Adipocyte (in vitro differentiated cells): ENCODE data around the gene FIP1L1.

Source experiments
- DNase-seq: peaks from one replicate; pipeline ENCODE4 v3.0.0-alpha.2; 2015; ENCODE audit warnings: low read depth
- H3K27me3 ChIP-seq: replicated peaks from 2 replicates; pipeline ENCODE4 v1.7.0; 2013; ENCODE audit warnings: mild to moderate bottlenecking, low read length, moderate library complexity; ENCODE audit not compliant: control insufficient read depth, insufficient read depth
- H3K36me3 ChIP-seq: 2 replicates; pipeline ENCODE4 v1.7.0; 2013; ENCODE audit warnings: low read length, mild to moderate bottlenecking, moderate library complexity; ENCODE audit not compliant: control insufficient read depth, insufficient read depth, severe bottlenecking
- H3K4me1 ChIP-seq: 2 replicates; pipeline ENCODE4 v1.7.0; 2013; ENCODE audit warnings: mild to moderate bottlenecking, low read length, moderate library complexity; ENCODE audit not compliant: control insufficient read depth, insufficient read depth
- H3K4me3 ChIP-seq: 2 replicates; pipeline ENCODE4 v1.7.0; 2013; ENCODE audit warnings: mild to moderate bottlenecking, low read length, moderate library complexity
- H3K9ac ChIP-seq: 2 replicates; pipeline ENCODE4 v1.7.0; 2013; ENCODE audit warnings: mild to moderate bottlenecking, low read length, moderate library complexity
- H3K9me3 ChIP-seq: 2 replicates; pipeline ENCODE4 v1.7.0; 2013; ENCODE audit warnings: mild to moderate bottlenecking, low read length, moderate library complexity; ENCODE audit not compliant: control insufficient read depth

Gene FIP1L1

DNA sequence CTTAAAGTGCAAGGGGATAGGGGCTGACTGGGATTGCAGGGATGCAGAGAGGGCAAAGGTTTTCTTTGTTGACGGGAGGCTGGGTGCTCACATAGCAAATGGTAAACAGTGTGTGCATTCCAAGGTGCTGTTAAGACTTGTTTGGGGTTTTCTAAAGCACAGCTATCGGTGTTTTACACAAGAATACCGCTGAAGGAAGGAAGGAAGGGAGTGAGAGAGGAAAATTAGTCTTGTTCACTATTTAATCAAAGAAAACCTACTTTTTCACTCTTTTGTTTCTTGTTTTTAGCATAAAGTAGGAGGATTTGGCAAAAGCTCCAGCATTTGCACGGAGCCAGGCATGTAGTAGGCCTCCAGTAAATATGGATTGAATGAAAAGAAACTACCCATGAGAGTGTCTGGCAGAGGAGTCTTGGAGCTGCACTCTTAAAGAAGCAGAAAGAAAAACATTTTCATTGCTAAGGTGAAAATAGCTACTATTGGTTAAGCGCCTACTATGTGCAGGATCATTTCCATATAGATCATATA lies 99.7 kb downstream of the FIP1L1 start:
- peak; percentile 47 for DNase-seq
- H3K9ac ChIP-seq = peak overlapping the region; percentile 78
- H3K36me3 ChIP-seq = peaks cover 5% of the 10 kb centered on the region
- H3K4me1 ChIP-seq = peaks cover 48% of the 10 kb centered on the region
- no peaks in the 10 kb centered on the region for H3K9me3 ChIP-seq
- H3K27me3 ChIP-seq = no peaks in the 10 kb centered on the region
- peak overlapping the region; percentile 43 for H3K4me3 ChIP-seq

DNA sequence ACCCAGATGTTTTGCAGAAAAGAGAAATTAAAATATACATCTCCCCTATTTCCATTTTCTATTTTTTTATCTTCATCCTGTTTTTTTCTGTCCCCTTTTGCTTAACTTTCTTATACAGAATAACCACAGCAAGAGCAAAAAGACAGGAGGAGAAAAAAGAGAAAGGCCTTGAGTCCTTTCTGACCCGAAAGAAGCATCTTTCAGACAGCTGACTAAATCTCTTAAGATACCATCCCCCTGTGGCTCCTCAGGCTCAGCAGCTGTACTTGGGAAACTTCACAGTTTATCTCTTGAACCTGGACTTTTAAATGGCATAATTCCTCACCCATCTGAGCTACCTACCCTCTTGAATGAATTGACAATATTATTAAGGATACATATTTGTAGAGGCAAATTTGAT lies 100.2 kb downstream of the FIP1L1 start:
- no peak for DNase-seq
- Histone ChIP-seq H3K36me3 (peaks cover 5% of the 10 kb centered on the region), H3K4me3 (no peak overlapping the region), H3K9ac (peak overlapping the region; percentile 78), H3K27me3 (no peaks in the 10 kb centered on the region), H3K4me1 (peaks cover 48% of the 10 kb centered on the region), H3K9me3 (no peaks in the 10 kb centered on the region)

DNA sequence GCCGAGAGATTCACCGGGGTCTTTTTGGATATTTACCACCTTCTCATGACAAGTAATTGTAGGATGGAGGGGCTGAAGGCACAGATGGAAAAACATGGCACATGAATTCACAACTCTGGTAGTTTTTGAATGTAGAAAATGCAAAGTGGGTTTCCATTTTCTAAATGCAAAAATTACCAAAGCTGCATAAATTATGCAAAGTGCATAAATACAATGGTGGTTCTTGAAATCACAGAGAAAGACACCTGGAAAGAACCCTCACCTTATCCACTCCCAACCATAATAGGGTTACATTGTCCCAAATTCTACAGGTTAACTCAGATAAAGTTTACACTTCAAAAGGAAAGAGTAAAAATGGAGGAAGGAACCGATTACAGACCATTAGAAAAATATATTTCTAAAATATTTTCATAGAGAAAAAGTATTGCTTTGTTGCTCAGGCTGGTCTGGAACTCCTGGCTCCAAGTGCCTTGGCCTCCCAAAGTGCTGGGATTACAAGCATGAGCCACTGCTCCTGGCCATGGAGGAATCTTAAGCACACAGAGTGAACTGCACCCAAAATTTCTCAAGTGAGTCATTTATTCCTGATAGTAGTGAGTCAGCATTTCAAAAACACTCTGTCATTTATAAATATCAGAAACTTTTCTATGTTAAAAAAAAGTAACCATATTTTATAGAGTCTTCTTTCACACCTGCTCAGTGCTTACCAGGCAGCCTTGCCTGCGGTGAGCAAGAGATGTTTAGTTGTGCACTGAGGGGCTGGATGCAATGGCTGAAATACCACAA lies 101.4 kb downstream of the FIP1L1 start:
- Histone ChIP-seq H3K4me1 (peaks cover 52% of the 10 kb centered on the region), H3K4me3 (no peak overlapping the region), H3K27me3 (no peaks in the 10 kb centered on the region), H3K36me3 (no peaks in the 10 kb centered on the region), H3K9ac (peak overlapping the region; percentile 78), H3K9me3 (no peaks in the 10 kb centered on the region)
- peak; percentile 81 for DNase-seq

DNA sequence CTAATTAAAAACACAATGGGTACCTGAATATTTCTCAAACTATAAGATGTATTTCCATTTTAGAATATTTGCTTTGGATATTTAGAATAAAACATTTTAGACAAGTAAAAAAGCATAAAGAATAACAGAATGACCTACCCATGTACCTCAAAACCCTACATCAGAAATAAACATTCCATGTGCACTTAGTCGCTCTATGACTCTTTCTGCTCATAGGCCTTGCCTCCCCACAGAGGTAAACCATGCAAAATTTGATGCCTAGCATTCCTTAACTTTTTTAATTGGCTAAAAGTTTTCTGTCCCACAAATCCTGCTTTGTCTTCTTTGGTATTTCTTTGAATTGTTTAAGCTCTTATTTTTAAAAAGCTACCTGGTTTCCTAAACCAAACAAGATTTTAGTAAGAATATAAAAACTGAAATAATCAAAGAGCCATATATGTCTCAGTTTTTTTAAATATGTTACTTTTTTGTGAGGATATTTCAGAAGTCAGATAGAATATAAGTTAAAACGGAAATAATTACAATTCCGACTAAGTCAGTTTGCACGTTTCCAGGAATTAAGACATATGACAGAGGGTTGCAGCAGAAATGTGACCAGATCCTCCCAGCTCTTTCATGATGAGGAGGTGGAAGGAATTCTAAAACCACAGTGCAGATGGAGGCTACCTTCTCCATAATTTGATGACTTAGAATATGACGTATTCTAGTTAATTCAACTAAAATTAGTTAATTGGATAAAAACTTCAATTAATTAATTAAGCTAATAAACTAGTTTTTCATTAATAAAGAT lies 102.5 kb downstream of the FIP1L1 start:
- Histone ChIP-seq H3K27me3 (no peaks in the 10 kb centered on the region), H3K4me1 (peaks cover 62% of the 10 kb centered on the region), H3K9me3 (no peaks in the 10 kb centered on the region), H3K4me3 (no peak overlapping the region), H3K9ac (peak overlapping the region; percentile 63), H3K36me3 (no peaks in the 10 kb centered on the region)
- DNase-seq = peak; percentile 65

DNA sequence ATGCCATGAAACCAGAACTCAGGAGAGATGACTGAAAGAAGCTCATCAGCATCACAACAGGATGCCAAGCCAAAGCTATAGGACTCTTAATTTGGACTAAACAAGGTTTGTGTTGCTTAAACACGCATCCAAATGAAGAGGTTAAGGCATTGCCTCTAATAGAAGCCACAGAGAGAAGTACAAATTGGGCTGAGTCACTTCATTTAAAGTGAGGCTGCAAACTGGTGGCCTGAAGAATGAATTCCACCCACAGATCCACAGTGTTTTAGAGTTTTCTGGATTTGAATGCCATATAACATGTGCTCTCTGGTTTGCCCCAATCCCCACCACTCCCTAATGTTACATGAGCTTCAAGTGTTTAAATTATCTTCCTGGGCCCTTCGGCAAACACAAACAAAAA lies 103.5 kb downstream of the FIP1L1 start:
- Histone ChIP-seq H3K36me3 (no peaks in the 10 kb centered on the region), H3K9me3 (no peaks in the 10 kb centered on the region)

DNA sequence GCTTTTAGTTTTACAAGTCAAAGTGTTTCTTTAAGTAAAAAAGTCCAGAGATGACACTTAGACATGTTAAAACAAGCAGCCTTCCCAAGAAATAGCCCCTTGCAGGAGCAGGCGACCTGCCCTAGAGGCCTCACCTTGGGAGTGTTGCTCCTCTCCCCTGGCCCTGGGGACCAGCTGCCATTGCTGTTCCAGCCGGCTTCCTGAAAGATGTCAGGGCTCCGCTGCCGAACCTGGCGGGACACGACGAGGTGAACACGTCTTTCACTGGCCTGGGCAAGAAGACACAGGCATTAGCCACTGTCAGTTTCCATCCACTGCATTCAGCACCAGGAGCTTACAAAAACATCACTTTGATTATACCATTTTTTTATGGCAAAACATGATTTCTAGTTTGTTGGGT lies 104.1 kb downstream of the FIP1L1 start:
- Histone ChIP-seq H3K4me3 (no peak overlapping the region), H3K9me3 (no peaks in the 10 kb centered on the region)

More for the DNA sequence above, 103.5 kb downstream of the FIP1L1 start:
- Histone ChIP-seq H3K4me3 (no peak overlapping the region), H3K27me3 (no peaks in the 10 kb centered on the region), H3K4me1 (peaks cover 65% of the 10 kb centered on the region), H3K9ac (peak overlapping the region; percentile 15)
- DNase-seq = no peak

DNA sequence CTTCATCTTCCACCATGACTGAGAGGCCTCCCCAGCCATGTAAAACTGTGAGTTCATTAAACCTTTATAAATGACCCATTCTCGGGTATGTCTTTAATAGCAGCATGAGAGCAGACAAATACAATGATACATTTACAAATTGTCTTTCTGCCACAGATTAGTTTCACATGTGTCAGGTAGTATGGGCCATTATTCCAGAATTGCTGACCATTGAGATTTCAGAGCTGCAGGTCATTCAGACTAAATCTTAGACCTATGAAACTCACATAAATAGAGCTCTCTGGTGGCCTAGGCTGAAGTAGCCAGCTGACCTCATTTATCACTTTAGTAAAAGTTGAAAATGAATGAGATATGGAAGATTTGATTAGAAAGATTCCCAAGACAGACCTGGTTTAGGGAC lies 105.8 kb downstream of the FIP1L1 start:
- no peak for DNase-seq
- no peaks in the 10 kb centered on the region for H3K27me3 ChIP-seq
- peaks cover 46% of the 10 kb centered on the region for H3K4me1 ChIP-seq
- H3K9me3 ChIP-seq = no peaks in the 10 kb centered on the region
- H3K4me3 ChIP-seq = no peak overlapping the region
- H3K36me3 ChIP-seq = no peaks in the 10 kb centered on the region
- H3K9ac ChIP-seq = no peak overlapping the region

More for the DNA sequence above, 104.1 kb downstream of the FIP1L1 start:
- Histone ChIP-seq H3K4me1 (peaks cover 61% of the 10 kb centered on the region), H3K9ac (no peak overlapping the region), H3K27me3 (no peaks in the 10 kb centered on the region), H3K36me3 (no peaks in the 10 kb centered on the region)
- DNase-seq = no peak

DNA sequence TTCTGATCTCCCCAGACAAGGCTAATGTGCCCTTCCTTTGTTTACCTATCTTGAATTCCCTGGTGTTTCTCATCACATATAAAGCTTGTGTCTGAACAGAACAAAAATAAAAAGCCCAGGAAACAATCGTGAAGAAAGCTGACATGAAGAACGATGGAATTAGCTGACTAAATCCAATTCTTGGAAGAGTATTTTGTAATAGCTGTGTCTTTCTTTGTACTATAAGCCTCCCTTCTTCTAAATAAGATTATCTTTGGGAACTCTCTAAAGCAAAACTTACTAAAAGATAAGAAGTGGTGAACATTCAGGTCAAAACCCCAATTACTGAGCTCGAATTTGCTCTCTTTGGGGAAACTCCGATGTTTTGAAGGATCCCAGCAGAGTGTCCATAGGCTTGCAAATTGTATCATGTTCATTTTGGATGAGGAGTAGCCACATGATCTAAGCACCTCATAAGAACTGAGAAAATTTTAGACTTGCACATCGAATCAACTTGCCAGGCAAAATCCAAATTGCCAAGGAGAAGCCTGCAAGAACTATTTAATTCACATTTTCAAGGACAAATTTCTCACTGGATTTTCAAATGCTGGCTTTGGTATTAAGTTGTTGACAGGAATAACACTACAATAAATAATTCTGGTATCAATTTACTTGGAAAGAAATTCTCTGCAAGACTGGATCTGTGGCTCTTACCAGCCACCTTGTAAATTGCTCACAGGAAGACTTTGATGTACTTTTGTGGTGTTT lies 107.6 kb downstream of the FIP1L1 start:
- Histone ChIP-seq H3K4me3 (peak overlapping the region; percentile 7), H3K27me3 (no peaks in the 10 kb centered on the region)
- DNase-seq = peak; percentile 69

DNA sequence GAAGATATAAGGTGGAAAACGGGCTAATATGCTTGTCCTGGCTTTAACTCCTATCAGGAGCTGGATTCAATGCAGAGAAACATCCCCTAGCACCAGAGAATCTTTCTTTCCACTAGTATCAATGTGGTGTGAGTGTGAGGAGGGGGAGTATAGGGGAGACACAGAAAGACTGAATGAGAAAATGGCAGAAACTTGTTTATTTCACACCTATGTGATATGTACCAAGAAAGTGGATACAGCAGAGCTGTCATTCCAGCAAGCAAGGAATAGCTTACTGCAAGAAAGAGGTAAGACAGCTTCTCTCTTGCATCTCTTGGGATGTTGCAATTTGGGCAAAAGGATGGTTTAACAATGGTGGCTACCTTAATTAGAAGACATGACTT lies 108.2 kb downstream of the FIP1L1 start:
- Histone ChIP-seq H3K9me3 (no peaks in the 10 kb centered on the region), H3K27me3 (no peaks in the 10 kb centered on the region), H3K4me3 (peak overlapping the region; percentile 7), H3K9ac (peak overlapping the region; percentile 67), H3K4me1 (peaks cover 51% of the 10 kb centered on the region), H3K36me3 (no peaks in the 10 kb centered on the region)
- DNase-seq = no peak

More for the DNA sequence above, 107.6 kb downstream of the FIP1L1 start:
- peaks cover 47% of the 10 kb centered on the region for H3K4me1 ChIP-seq
- H3K9me3 ChIP-seq = no peaks in the 10 kb centered on the region
- no peaks in the 10 kb centered on the region for H3K36me3 ChIP-seq
- peak overlapping the region; percentile 67 for H3K9ac ChIP-seq

DNA sequence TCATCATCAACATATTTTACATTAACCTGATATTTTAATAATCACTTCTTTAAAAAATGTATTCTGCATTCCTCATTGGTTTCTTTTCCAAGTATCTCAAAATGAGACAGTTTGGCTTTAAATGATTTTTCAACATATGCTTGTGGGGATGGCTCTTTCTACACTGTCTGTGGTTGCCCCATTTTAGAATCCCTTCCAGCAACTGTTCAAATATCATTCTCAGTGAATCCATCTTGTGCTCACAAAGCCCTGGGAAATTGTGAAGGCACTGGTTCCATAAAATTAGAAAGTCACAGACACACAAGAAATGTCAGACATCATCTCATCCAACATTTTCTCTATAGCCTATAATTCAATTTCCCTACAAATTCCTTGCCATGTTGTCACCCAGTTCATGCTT lies 110.3 kb downstream of the FIP1L1 start:
- no peaks in the 10 kb centered on the region for H3K36me3 ChIP-seq
- H3K9me3 ChIP-seq = no peaks in the 10 kb centered on the region
- no peak for DNase-seq
- no peaks in the 10 kb centered on the region for H3K27me3 ChIP-seq
- no peak overlapping the region for H3K9ac ChIP-seq
- peaks cover 57% of the 10 kb centered on the region for H3K4me1 ChIP-seq
- no peak overlapping the region for H3K4me3 ChIP-seq
